BJ (cell line): ENCODE data around the gene BEND7. TPM values are rescaled to one million over a fixed set of nuclear protein-coding genes. Genes with fewer than 3 reads are reported as not detected.

Source experiments
- CTCF ChIA-PET: fragments of 350-600 bp; formaldehyde crosslinking; extraction: SDS; loops from one replicate; lab custom pipeline; 2021; ENCODE audit warnings: antibody characterized with exemption, inconsistent platforms; lab: Yijun Ruan, JAX
- POLR2A ChIA-PET: fragments of 300-600 bp; sonication (Branson Sonifier 250); formaldehyde crosslinking; extraction: SDS; loops from one replicate; lab custom pipeline; 2021; ENCODE audit warnings: antibody characterized with exemption; lab: Charles Lee
- DNase-seq: peaks from one replicate; pipeline ENCODE4 v3.0.0-alpha.2; 2011; ENCODE audit warnings: low read depth
- H3K27me3 ChIP-seq: 2 replicates; pipeline ENCODE4 v1.6.0; 2011; ENCODE audit warnings: low read length; ENCODE audit not compliant: control insufficient read depth, insufficient read depth
- H3K36me3 ChIP-seq: 2 replicates; pipeline ENCODE4 v1.5.1; 2011; ENCODE audit warnings: low read length; ENCODE audit not compliant: control insufficient read depth, insufficient read depth
- H3K4me3 ChIP-seq: 2 replicates; pipeline ENCODE4 v1.5.1; 2011; ENCODE audit warnings: low read depth, mild to moderate bottlenecking, control low read depth, low read length
- CTCF ChIP-seq: IDR thresholded peaks from 2 replicates; pipeline ENCODE4 v1.5.1; 2011; ENCODE audit warnings: low read depth, mild to moderate bottlenecking, control low read depth, inconsistent platforms, low read length, moderate library complexity; ENCODE audit not compliant: insufficient read depth
- polyA plus RNA-seq: library from polyadenylated mRNA; depleted of rRNA; stranded (reverse); fragments of >200 nt; gene quantifications from 2 replicates; pipeline ENCODE4 v1.2.3, GENCODE V29; 2011

BEND7 gene
- polyA plus RNA-seq, 1 experiment, result 4.5 TPM

DNA sequence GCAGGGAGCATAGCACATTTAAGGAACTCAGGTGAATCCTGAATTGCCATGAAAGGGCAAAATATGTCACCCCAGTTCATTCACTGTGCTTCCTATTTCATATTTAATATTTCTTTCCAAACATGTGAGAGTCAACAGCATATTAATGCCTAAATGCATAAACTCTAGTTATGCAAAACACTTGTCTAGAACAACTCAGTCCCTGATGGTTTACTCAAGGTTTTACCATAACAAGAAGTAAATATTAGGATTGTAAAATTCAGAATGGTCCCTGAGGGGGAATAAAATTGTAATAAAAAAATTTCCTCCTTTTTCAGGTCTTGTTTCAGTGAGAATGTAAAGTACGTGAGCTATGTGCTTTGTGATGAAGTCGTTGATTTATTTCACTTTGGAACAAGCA is 129.1 kb downstream of the BEND7 start:
- ChIA-PET POLR2A (no interaction called here), CTCF (interaction anchor here (0.6 to 1.8 kb wide), 2 partner anchors 15 to 191 kb away, joined by 3 read pairs; no protein-coding TSS in a partner anchor)
- no peak for DNase-seq
- no peak for TF ChIP-seq CTCF
- H3K27me3 ChIP-seq, result no peaks in the 10 kb centered on the region
- no peak overlapping the region for H3K4me3 ChIP-seq
- no peaks in the 10 kb centered on the region for H3K36me3 ChIP-seq

DNA sequence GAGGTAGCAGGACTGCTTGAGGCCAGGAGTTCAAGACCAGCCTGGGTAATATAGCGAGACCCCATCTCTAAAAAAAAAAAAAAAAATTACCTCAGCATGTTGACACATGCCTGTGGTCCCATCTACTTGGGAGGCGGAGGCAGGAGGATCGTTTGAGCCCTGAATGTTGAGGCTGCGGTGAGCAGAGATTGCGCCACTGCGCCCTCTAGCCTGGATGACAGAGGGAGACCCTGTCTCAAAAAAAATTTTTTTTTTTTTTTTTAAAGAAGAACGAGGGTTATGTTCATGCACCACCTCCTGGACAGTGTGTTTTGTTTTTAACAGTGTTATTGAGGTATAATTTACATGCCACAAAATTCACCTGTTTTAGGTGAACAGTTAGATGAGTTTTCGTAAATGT is 129.6 kb downstream of the BEND7 start:
- ChIA-PET CTCF (interaction anchor here (0.6 to 0.8 kb wide), 3 partner anchors 29 to 191 kb away, joined by 3 read pairs; no protein-coding TSS in a partner anchor), POLR2A (no interaction called here)
- H3K4me3 ChIP-seq, result no peak overlapping the region
- H3K27me3 ChIP-seq, result peaks cover under 1% of the 10 kb centered on the region; the same call in 1 of the 2 replicates
- DNase-seq, result no peak
- no peak for TF ChIP-seq CTCF
- no peaks in the 10 kb centered on the region for H3K36me3 ChIP-seq

GRCh38 chr10:13397052-13397451 is 131.8 kb downstream of the BEND7 start:
- ChIA-PET CTCF (no interaction called here), POLR2A (no interaction called here)
- TF ChIP-seq CTCF, result no peak
- DNase-seq, result no peak
- Histone ChIP-seq H3K27me3 (peaks cover 2% of the 10 kb centered on the region; the same call in 1 of the 2 replicates), H3K36me3 (no peaks in the 10 kb centered on the region), H3K4me3 (no peak overlapping the region)

- ChIA-PET POLR2A (no interaction called here), CTCF (interaction anchor here (0.7 to 0.9 kb wide), 3 partner anchors 44 to 435 kb away, joined by 3 read pairs; no protein-coding TSS in a partner anchor)
- no peak for DNase-seq
- TF ChIP-seq CTCF, result no peak
- Histone ChIP-seq H3K4me3 (no peak overlapping the region), H3K27me3 (peaks cover 2% of the 10 kb centered on the region; the same call in 1 of the 2 replicates), H3K36me3 (no peaks in the 10 kb centered on the region)
Observed at GRCh38 chr10:13396369-13396768, 132.4 kb downstream of the BEND7 start.

DNA sequence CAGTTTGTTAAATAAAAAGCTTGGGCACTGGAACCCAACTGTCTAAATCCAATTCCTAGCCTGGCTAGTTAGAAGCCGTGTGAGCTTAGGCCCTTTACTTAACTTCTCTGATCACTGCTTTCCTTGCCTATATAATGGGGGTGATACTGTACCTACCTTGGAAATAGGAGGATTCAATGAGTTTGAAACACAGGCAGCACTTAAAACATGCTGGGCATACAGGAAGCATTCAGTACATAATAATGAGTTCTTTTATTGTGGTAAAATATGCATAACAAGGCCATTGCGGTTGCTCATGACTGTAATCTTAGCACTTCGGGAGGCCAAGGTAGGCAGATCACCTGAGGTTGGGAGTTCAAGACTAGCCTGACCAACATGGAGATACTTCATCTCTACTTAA is 133.3 kb downstream of the BEND7 start:
- peaks cover 5% of the 10 kb centered on the region; the same call in 1 of the 2 replicates for H3K27me3 ChIP-seq
- TF ChIP-seq CTCF, result no peak
- ChIA-PET CTCF (interaction anchor here (0.9 kb wide), 1 partner anchor 436 kb away, joined by 3 read pairs; no protein-coding TSS in a partner anchor), POLR2A (no interaction called here)
- no peak for DNase-seq
- H3K4me3 ChIP-seq, result no peak overlapping the region
- no peaks in the 10 kb centered on the region for H3K36me3 ChIP-seq
